Measurements from ENCODE around the gene CCNYL1.

The CCNYL1 gene

DNA sequence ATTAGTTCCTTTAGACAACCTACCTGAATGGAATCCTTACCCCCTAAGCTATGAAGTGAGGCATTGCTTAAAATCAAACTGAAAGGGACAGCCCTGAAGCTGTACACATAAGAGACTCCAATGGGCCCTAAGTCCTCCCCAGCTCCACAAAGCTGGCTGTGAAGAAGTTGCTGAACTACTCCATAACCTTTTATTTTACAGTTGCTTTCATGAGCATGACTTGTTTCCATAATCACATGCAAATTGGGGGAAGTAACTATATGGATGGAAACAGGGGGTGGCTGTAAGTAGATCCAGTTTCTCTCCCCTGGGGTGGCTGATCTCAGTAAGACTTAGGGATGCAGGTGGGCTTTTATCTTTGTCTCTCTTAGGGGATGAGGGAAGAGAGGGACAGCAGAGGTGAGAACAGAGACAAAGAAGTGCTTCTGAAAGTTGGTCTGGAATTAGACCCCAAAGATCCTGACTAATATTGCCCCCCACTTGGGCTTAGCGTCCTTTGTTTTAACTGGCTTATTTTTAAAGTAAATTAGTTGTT lies 52.7 kb downstream of the CCNYL1 start:
- no peak for DNase-seq (ENCODE audit: low read depth in 2 of 2, low spot score in 1 of 2)

DNA sequence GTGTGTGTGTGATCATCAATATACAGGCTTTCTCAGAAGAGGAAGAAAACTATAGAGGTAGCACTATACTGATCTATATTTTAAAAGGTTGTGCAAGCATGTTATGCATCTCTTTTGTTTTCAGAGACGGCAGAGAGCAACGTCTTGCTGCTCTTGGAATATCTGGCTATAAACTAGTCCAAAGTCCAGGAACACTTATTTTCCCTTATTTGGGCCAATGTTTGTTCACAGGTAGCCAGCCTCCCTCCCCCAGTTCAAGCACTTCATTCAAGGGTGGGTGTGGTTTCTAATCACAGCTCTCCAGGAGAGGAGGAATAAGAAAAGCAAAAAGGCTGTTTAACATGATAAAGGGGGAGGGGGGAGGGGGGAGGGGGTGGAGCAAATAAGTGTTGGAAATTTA lies 54.1 kb downstream of the CCNYL1 start:
- no peak for DNase-seq (ENCODE audit: low read depth in 2 of 2, low spot score in 1 of 2)

DNA sequence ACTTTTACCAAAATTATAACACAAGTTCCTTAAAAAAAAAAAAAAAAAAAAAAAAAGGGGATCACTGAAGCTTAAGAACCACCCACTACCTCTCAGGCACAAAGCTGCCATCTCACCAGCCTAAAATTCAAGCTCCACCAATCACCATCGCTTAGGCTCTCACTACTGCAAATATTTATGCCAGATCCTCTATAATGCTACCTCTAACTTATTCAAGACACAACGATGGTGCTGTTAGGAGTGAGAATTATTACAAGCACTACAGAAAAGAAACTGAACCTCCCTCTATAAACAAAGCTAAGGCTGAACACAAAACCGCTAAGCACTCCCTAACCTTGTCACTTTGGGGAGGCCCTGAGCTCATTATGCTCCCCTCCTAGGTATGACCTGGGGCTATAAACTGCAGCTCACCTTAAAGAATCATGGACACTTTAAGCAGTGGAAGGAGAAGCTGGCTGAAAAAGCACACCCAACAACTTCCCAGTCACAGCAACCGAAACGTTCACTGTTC lies 54.7 kb downstream of the CCNYL1 start:
- DNase-seq (ENCODE audit: low read depth in 2 of 2, low spot score in 1 of 2), result no peak

DNA sequence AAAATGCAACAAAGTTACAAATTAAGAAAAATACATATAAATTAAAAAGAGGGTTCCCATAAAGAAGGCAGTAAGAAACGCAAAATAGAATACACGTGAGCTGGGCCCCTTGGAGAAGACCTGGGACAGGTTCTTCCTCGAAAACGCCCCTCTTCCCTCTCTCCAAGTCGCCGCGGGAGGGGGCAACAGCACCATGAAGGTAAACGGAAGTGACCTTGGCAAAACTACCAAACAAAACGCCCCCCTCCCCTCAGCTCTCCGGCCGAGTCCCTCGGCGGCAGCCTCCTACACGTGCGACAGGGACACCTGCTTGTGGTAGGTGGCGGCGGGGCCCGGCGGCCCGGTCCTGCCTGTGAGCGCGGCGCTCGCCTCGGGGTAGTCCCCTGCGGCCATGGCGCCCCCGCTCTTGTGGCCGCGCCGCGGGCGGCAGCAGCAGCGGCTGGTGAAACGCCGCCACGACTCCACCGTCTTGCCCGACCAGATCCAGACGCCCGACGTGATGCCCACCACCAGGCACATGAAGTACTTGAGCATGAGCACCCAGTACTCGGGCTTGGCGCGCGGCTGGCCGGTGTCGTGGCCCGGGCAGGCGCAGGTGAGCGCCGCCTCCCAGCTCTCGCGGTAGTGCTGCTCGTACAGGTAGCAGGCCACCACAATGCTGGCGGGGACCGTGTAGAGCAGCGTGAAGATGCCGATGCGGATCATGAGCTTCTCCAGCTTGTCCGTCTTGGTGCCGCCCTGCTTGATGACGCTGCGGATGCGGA lies 55.4 kb downstream of the CCNYL1 start:
- no peak for DNase-seq (ENCODE audit: low read depth in 2 of 2, low spot score in 1 of 2)

DNA sequence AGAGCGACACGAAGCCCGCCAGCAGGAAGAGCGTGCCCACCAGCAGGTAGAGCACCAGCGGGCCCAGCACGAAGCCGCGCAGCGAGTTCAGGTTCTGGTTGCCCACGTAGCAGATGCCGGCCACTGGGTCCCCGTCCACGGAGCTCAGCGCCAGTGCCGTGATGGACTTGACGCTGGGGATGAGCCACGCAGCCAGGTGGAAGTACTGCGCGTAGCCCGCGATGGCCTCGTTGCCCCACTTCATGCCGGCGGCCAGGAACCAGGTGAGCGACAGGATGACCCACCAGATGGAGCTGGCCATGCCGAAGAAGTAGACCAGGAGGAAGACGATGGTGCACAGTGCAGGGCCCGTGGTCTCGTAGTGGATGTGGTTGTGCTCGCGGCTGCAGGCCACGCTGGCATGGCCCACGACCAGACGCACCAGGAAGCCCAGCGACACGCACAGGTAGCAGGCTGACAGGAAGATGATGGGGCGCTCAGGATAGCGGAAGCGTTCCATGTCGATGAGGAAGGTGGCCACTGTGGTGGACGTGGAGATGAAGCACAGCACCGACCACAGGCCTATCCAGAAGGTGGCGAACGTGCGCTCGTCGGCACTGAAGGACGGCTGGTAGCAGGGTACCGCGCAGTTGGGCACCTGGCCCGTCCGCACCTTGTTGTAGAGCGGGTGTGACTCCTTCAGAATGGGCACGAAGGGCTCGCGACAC lies 56.2 kb downstream of the CCNYL1 start:
- DNase-seq (ENCODE audit: low read depth in 2 of 2, low spot score in 1 of 2), result no peak

DNA sequence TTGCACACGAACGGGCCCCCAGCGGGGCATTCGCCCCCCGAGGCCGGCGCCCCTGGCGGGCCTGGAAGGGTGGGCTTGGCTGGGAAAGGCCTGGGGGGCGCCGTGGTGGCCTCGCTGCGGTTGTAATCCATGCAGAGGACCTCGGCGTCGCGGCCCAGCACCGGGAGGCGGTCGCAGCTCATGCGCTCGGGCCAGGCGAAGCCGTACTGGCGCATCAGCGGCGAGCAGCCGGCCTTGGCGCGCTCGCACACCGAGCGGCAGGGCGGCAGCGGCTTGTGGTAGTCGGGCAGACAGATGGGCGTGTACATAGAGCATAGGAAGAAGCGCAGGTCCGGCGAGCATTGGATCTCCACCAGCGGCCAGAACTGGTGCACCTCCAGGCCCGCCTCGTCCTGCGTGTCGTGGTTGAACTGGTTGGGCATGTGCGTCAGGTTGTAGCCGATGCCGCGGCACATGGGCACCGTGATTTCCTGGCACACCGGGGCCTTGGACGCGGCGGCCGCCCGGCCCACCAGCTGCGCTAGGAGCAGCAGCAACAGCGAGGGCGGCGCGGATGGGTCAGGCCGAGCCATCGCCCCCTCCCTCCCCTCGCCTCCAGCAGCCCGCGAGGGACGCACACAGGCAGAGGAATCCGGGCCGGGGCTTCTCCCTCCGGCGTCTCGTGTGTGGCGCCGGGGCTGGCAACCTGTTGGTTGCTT lies 56.9 kb downstream of the CCNYL1 start:
- no peak for DNase-seq (ENCODE audit: low read depth in 2 of 2, low spot score in 1 of 2)

DNA sequence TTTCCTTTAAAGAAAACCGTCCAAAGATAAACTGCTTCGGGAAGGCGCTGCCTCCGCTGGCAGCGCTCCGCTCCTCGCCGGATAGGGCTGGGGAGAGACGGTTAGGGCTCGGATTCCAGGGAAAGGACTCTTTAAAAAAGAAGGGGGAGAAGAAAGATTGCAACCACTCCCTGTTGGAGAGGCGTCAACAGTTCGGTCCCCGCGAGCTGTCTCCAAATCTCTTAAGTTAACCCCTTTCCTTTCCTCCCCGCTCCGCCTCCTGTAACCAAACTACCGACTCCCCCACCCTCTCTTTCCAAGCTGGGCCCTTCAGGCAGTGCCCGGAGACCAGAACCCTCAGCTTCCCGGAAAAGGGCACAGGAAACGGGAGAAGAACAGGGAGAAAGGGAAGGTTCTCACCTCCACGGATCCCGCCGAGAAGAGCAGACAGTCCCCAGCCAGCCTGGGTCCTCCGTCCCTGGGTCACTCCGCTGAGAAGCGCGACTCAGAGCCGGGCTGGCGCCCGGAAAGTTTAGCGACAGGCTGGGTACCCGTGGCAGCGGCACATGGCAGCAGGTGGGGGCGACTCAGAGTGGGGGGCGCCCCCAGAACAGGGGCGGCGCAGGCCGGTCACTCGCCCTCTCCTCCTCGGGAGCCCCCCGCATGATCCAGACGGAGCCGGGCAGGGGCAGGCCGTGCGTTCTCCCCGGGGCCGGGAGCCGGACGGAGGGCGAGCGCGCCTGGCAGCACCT lies 57.6 kb downstream of the CCNYL1 start:
- no peak for DNase-seq (ENCODE audit: low read depth in 2 of 2, low spot score in 1 of 2)

DNA sequence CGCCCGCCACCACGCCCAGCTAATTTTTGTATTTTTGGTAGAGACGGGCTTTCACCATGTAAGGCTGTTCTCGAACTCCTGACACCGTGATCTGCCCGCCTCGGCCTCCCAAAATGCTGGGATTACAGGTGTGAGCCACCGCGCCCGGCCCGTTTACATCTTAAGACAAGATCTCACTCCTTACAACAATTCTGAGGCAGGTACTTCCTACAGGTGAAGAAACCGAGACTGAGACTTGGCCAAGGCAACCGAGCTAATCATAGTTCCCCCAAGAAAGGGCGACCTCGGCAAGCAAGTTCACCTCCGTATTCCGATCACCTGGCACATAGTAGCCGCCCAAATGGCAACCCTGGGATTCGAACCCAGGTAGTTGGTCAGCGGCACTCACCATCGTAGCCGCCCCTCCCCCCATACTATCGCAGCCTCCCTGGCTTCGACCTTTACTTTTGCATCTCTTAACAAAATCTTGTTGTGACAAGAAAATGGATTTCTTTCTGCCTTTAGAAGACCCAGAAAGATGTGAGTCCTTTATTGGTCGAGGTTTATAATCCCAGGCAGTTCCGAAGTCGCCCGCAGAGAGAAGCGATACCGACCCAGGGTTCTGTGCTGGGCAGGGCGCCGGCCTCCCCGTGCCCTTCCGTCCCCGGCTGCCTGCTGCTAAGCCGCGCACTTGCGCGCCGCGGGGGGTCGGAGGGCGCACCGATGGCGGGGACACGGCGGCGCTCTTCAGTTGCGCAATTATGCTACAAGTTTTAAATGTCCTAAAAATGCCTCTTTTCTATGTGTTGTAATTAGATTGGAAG lies 59.4 kb downstream of the CCNYL1 start:
- no peak for DNase-seq (ENCODE audit: low read depth in 2 of 2, low spot score in 1 of 2)

DNA sequence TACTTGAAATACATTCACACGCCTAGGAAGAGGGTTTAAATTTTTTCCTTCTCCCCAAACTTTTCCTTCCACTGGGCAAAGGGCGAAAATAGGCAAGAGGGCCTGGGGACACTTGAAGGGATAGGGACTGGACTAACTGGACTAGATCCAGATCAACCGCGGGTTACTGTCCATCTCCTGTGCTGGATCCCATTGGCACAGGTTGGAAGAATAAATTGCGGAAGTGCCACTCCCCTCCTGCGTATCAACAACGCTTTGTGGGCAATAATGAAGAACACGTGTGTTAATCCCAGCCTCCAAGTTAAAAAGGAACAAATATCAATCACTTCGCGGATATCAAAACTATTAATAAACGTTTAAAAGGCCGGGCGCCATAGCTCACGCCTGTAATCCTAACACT lies 60.0 kb downstream of the CCNYL1 start:
- DNase-seq (ENCODE audit: low read depth in 2 of 2, low spot score in 1 of 2), result no peak

DNA sequence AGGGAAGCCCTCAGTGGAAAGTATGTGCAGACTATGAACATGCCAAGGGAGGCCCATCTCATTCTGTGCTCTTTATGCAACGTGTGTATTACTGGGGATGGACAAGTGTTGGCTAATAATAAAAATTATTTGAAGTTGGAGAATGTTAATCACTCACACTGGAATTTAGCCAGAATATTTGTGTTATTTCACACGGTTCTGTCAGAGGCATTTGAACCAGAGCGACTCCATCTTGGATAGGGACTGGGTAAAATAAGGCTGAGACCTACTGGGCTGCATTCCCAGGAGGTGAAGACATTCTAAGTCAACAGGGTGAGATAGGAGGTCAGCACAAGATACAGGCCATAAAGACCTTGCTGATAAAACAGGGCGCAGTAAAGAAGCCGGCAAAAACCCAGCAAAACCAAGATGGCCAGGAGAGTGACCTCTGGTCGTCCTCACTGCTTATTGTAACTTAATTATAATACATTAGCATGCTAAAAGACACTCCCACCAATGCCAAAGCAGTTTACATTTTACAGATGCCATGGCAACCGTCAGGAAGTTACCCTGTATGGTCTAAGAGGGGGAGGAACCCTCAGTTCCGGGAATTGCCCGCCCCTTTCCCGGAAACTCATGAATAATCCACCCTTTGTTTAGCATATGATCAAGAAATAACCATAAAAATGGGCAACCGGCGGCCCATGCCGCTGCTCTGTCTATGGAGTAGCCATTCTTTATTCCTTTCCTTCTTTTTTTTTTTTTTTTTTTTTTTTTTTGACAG lies 60.8 kb downstream of the CCNYL1 start:
- DNase-seq (ENCODE audit: low read depth in 2 of 2, low spot score in 1 of 2), result no peak

DNA sequence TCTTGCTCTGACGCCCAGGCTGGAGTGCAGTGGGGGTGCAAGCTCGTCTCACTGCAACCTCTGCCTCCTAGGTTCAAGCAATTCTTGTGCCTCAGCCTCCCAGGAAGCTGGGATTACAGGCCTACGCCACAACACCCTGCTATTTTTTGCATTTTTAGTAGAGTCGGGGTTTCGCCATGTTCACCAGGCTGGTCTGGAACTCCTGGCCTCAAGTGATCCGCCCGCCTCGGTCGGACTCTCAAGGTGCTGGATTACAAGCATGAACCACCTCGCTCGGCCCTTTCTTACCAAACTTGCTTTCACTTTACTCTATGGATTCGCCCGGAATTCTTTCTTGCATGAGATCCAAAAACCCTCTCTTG lies 61.4 kb downstream of the CCNYL1 start:
- DNase-seq (ENCODE audit: low read depth in 2 of 2, low spot score in 1 of 2), result no peak

DNA sequence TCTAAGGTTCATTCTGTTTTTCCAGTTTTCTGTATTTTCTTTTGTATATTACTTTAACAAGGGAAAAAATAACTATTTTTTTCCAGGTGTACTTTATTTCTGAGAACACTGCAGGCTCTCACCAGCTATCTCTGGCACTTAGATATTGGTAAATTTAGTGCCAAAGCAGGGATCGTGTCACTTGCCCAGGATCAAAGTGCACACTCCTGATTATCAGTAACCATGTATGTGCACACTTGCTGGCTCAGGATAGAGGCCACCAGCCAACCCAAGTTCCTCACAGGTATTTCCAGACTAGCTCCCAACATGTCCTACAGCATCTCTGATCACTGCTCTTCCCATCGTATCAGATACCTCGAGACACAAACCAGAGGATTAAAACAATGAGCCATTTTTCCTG lies 64.0 kb downstream of the CCNYL1 start:
- no peak for DNase-seq (ENCODE audit: low read depth in 2 of 2, low spot score in 1 of 2)

DNA sequence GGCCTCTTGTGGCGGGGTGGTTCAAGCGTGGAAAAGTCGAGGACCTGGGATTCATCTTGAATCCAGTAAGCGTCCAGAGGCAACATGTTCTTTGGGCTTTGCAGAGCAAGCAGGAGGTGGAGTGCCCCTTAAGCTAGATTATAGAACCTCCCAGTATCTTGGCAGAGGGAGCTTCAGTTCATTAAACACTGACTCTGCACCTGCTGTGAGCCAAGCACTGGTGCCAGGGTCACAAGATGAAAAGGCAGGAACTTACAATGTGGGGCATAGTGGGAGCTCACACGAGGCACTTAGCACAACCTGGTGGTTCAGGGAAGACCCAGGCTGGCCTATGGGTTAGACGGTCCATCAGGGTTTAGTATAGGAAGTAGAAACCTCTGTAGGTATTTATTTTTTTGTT lies 65.7 kb downstream of the CCNYL1 start:
- DNase-seq (ENCODE audit: low read depth in 2 of 2, low spot score in 1 of 2), result no peak

DNA sequence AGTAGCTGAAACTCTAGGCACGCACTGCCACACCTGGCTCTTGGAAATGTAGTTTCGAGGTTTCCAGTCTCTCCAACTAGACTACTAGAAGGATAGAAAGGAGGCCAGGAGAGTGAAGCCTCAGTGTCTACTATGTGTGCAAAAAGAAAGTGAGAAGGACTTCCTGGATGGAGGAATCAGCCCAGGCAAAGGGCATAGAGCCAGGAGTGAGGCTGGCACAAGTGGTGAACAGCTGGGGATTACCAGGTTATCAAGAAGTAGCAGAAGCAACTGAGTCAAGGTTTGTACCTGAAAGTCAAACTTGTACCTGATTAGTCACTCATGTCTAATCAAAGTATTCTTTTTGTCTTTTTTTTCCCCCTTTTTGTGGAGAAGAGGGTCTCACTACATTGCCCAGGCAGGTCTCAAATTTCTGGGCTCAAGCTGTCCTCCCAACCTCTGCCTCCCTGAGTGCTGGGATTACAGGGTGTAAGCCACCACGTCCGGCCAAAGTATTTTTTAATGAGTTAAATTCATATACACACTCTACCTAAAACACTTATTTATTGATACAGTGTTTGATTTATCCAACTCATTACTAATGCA lies 67.0 kb downstream of the CCNYL1 start:
- no peak for DNase-seq (ENCODE audit: low read depth in 2 of 2, low spot score in 1 of 2)

DNA sequence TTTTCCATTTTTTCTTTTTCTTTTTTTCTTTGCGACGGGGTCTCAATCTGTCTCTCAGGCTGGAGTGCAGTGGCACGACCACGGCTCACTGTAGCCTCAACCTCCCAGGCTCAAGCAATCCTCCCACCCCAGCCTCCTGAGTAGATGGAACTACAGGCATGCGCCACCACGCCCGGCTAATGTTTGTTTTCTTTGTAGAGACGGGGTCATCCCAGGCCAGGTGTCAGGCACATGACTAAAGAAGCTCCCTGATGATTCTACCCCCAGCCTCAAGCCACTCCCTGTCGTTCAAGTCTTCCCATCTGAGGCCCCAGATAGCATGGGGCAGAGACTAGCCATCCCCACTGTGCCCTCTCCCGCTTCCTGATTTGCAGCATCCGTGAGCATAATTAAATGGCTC lies 68.1 kb downstream of the CCNYL1 start:
- DNase-seq (ENCODE audit: low read depth in 2 of 2, low spot score in 1 of 2), result no peak

DNA sequence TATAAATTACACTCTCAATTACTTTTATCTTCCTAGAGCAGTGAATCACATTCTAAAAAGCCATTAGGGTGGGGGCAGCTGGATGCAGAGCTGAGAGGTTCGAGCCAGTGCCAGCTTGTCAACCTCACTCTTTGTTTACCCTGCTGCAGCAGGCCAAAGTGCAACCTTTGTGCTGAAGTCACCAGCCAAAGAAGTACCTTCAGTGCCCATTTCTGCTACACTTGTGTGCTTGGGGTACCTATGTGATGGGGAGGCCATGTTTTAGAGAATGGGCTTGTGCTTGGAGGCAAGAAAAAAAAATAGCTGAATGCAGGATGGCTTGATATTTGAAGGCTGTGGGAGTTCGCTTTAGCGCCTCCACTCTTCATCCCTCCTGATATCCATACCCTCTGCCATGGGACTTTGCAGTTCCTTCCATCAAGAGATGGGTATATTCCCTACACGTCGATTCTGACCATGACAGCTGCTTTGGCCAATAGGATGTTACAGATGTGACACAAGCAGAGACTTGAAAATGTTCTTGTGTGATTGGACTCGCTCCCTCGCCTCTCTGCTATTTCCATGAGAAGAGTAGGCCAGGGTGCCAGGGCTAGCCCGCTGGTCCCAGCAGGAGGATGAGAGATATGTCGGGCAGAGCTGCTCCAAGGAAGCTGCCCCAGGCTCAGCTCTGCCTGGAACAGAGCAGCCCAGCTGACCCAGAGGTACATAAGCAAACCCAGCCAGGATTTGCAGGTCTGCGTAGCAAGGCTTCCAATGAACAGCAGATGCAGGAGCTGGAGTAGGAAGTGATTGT lies 71.0 kb downstream of the CCNYL1 start:
- no peak for DNase-seq (ENCODE audit: low read depth in 2 of 2, low spot score in 1 of 2)

DNA sequence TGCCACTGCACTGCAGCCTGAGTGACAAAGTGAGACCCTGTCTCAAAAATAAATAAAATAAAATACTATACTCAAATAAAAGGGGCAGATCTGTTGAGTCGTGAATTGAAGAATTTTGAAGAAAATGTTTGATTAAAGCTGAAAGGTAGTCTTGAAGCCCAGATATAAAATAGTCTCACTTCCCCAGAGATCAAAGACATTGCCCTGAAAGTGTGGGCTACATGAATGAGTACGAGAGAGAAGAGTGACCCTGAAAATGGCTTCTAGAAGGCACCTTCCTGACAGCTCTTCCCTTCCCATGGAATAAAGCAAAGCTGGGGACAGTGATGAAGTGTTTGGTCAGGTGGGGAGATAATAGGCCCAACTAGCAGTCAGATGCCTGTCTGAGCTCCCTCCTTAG lies 72.1 kb downstream of the CCNYL1 start:
- DNase-seq (ENCODE audit: low read depth in 2 of 2, low spot score in 1 of 2), result no peak

DNA sequence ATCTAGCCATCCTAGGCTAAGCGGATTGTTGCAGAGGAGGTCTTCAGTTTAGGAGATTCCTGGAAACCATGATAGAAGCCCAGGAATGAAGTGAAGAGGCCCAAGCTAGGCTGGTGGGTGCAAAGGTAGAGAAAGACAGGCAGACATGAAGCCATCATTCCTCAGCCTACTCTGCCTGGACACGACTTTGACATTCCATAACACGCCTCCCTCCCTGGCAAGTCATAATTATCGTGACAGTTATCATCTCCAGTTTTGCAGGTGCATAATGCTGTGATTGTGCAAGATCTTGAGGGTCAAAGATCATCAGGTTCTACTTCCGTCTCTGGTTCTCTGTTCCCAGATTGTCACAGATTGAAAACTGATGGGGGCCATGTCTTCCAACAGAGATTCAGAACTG lies 73.5 kb downstream of the CCNYL1 start:
- DNase-seq (ENCODE audit: low read depth in 2 of 2, low spot score in 1 of 2), result no peak

DNA sequence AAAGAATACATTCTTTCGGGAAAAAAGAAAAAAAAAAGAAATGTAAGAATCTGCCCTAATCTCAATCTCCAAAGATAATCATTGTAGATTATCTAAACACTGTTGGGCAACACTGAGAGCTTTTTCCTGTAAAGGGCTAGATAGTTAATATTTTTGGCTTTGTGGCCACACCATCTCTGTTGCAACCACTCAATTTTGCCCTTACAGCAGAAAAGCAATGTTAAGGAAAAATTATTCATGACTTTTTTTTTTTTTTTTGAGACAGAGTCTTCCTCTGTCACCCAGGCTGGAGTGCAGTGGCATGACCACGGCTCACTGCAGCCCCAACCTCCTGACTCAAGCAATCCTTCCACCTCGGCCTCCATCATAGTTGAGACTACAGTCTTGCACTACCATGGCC lies 75.6 kb downstream of the CCNYL1 start:
- DNase-seq (ENCODE audit: low read depth in 2 of 2, low spot score in 1 of 2), result no peak

All from stimulated activated CD8-positive, alpha-beta memory T cell treated with anti-CD3 and anti-CD28 coated beads, Interleukin-4, amount 100 ng/mL, for 1 hour (primary cell).